Hepatocyte (in vitro differentiated cells): ENCODE measurements around the gene ENDOU. TPM values are rescaled to one million over a fixed set of nuclear protein-coding genes. Genes with fewer than 3 reads are reported as not detected.

Experiments used
- DNase-seq: peaks from one replicate; pipeline ENCODE4 v3.0.0-alpha.2; 2016; ENCODE audit warnings: low spot score
- H2AFZ ChIP-seq: fragments of 200-600 bp; sonication (generic); 2 replicates; pipeline ENCODE4 v1.6.0; 2016; ENCODE audit warnings: antibody characterized with exemption, mild to moderate bottlenecking
- H3K27ac ChIP-seq: fragments of 200-600 bp; sonication (generic); 2 replicates; pipeline ENCODE4 v1.5.1; 2016; ENCODE audit warnings: mild to moderate bottlenecking
- H3K27me3 ChIP-seq: fragments of 200-600 bp; sonication (generic); 2 replicates; pipeline ENCODE4 v1.6.1; 2016
- H3K36me3 ChIP-seq: fragments of 200-600 bp; sonication (generic); replicated peaks from 2 replicates; pipeline ENCODE4 v1.5.1; 2016; ENCODE audit warnings: low read depth; ENCODE audit not compliant: insufficient read depth
- H3K4me1 ChIP-seq: fragments of 200-600 bp; sonication (generic); 2 replicates; pipeline ENCODE4 v1.5.1; 2016; ENCODE audit warnings: mild to moderate bottlenecking, moderate library complexity; ENCODE audit not compliant: insufficient read depth
- H3K4me2 ChIP-seq: fragments of 200-600 bp; sonication (generic); 2 replicates; pipeline ENCODE4 v1.6.0; 2016
- H3K4me3 ChIP-seq: fragments of 200-600 bp; sonication (generic); 2 replicates; pipeline ENCODE4 v1.5.1; 2016; ENCODE audit warnings: mild to moderate bottlenecking
- H3K79me2 ChIP-seq: fragments of 200-600 bp; sonication (generic); 2 replicates; pipeline ENCODE4 v1.6.0; 2017; ENCODE audit warnings: mild to moderate bottlenecking
- H3K9me2 ChIP-seq: fragments of 200-600 bp; sonication (generic); replicated peaks from 2 replicates; pipeline ENCODE4 v1.6.0; 2017; ENCODE audit warnings: mild to moderate bottlenecking; ENCODE audit not compliant: insufficient read depth
- H3K9me3 ChIP-seq: fragments of 200-600 bp; sonication (generic); 2 replicates; pipeline ENCODE4 v1.5.1; 2016; ENCODE audit warnings: low read depth, mild to moderate bottlenecking
- H4K20me1 ChIP-seq: fragments of 200-600 bp; sonication (generic); 2 replicates; pipeline ENCODE4 v1.6.0; 2016; ENCODE audit warnings: mild to moderate bottlenecking; ENCODE audit not compliant: insufficient read depth, poor library complexity, severe bottlenecking
- CTCF ChIP-seq: fragments of 200-600 bp; sonication (generic); IDR thresholded peaks from 2 replicates; pipeline ENCODE4 v1.5.1; 2016; ENCODE audit warnings: antibody characterized with exemption, mild to moderate bottlenecking; ENCODE audit not compliant: poor library complexity
- EZH2 ChIP-seq: fragments of 200-600 bp; sonication (generic); IDR thresholded peaks from 2 replicates; pipeline ENCODE4 v1.6.1; 2016; ENCODE audit warnings: antibody characterized with exemption, mild to moderate bottlenecking, borderline replicate concordance
- EZH2phosphoT487 ChIP-seq: fragments of 200-600 bp; sonication (generic); IDR thresholded peaks from one replicate; pipeline ENCODE4 v1.6.1; 2018; ENCODE audit warnings: antibody characterized with exemption, mild to moderate bottlenecking, low read depth, moderate library complexity; ENCODE audit not compliant: unreplicated experiment, severe bottlenecking
- WGBS: methylation state at CpG from one replicate; pipeline ENCODE4 v1.1.6; 2016; ENCODE audit warnings: low lambda C conversion rate; ENCODE audit errors: missing lambda C conversion rate; 5-methylcytosine and 5-hydroxymethylcytosine counted together
- polyA plus RNA-seq: library from polyadenylated mRNA; unstranded; fragments of >200 nt; fragmentation: Nextera tagmentation; extraction: Ambion mirVana; gene quantifications from 2 replicates; pipeline ENCODE4 v1.2.1, GENCODE V29; 2016
- total RNA-seq: library from RNA; depleted of rRNA; stranded (reverse); fragments of >200 nt; gene quantifications from 2 replicates; pipeline ENCODE4 v1.2.3, GENCODE V29; 2014

The ENDOU gene, protein sequence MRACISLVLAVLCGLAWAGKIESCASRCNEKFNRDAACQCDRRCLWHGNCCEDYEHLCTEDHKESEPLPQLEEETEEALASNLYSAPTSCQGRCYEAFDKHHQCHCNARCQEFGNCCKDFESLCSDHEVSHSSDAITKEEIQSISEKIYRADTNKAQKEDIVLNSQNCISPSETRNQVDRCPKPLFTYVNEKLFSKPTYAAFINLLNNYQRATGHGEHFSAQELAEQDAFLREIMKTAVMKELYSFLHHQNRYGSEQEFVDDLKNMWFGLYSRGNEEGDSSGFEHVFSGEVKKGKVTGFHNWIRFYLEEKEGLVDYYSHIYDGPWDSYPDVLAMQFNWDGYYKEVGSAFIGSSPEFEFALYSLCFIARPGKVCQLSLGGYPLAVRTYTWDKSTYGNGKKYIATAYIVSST
- 0.30 and 1.8 TPM in 2 replicates for total RNA-seq
- polyA plus RNA-seq, result 1.0 TPM in 1 of 2 replicates, not detected in the other

GRCh38 chr12:47725091-47725772, at the start of gene ENDOU:
Gene ENDOU, minus strand, starts transcription at chr12:47725490. Its CDS starts 77 bp downstream, at chr12:47725413.
- Histone ChIP-seq H3K27ac (no peak within 1 kb of the TSS), H3K4me2 (no peak within 1 kb of the TSS), H4K20me1 (no peaks in the 10 kb centered on the region), H2AFZ (no peak within 1 kb of the TSS), H3K9me3 (no peaks in the 10 kb centered on the region), H3K4me3 (no peak within 1 kb of the TSS), H3K27me3 (no peaks in the 10 kb centered on the region), H3K4me1 (no peaks in the 10 kb centered on the region), H3K9me2 (no peaks in the 10 kb centered on the region), H3K36me3 (no peaks in the 10 kb centered on the region), H3K79me2 (no peaks in the 10 kb centered on the region)
- DNase-seq, result no peak
- TF ChIP-seq EZH2phosphoT487, result no peak
- no peak for TF ChIP-seq CTCF
- no peak for TF ChIP-seq EZH2
- WGBS, result 91% methylated on average over 8 of the region's 8 CpGs

GRCh38 chr12:47774663-47775062, 49.4 kb upstream of the ENDOU start:
- no peaks in the 10 kb centered on the region for H4K20me1 ChIP-seq
- no peak for DNase-seq
- WGBS, result 97% methylated on average over 7 of the region's 7 CpGs
- H3K27me3 ChIP-seq, result no peaks in the 10 kb centered on the region
- no peaks in the 10 kb centered on the region for H3K4me1 ChIP-seq
- no peaks in the 10 kb centered on the region for H3K9me3 ChIP-seq
- no peak overlapping the region for H3K4me3 ChIP-seq
- H3K27ac ChIP-seq, result no peak overlapping the region
- TF ChIP-seq CTCF (no peak), EZH2phosphoT487 (no peak), EZH2 (no peak)
- no peaks in the 10 kb centered on the region for H3K9me2 ChIP-seq
- H3K79me2 ChIP-seq, result peaks cover 3% of the 10 kb centered on the region
- no peak overlapping the region for H3K4me2 ChIP-seq
- no peaks in the 10 kb centered on the region for H3K36me3 ChIP-seq
- H2AFZ ChIP-seq, result no peak overlapping the region

- Histone ChIP-seq H3K4me3 (peak overlapping the region; percentile 97), H4K20me1 (no peaks in the 10 kb centered on the region), H3K36me3 (no peaks in the 10 kb centered on the region), H3K9me2 (no peaks in the 10 kb centered on the region), H3K4me2 (peak overlapping the region; percentile 83), H3K79me2 (peaks cover 3% of the 10 kb centered on the region), H3K4me1 (peaks cover 1% of the 10 kb centered on the region), H3K27me3 (no peaks in the 10 kb centered on the region), H3K27ac (no peak overlapping the region), H2AFZ (peak overlapping the region; percentile 99), H3K9me3 (no peaks in the 10 kb centered on the region)
- 64% methylated on average over 14 of the region's 14 CpGs for WGBS
- TF ChIP-seq CTCF (no peak), EZH2 (no peak), EZH2phosphoT487 (no peak)
- DNase-seq, result no peak
Measured at GRCh38 chr12:47773858-47774580, 48.7 kb upstream of the ENDOU start.
